SHP77 treated with DMSO at 0.1 percent for 48 hours (cell line): ENCODE data around the gene LCN12.
A peak's percentile ranks its signal among the peaks of the same experiment; 100 is the strongest.

ENCODE experiments used
- DNase-seq: peaks from one replicate; lab custom pipeline; 2025; lab: John Stamatoyannopoulos, UW

LCN12 gene

DNA sequence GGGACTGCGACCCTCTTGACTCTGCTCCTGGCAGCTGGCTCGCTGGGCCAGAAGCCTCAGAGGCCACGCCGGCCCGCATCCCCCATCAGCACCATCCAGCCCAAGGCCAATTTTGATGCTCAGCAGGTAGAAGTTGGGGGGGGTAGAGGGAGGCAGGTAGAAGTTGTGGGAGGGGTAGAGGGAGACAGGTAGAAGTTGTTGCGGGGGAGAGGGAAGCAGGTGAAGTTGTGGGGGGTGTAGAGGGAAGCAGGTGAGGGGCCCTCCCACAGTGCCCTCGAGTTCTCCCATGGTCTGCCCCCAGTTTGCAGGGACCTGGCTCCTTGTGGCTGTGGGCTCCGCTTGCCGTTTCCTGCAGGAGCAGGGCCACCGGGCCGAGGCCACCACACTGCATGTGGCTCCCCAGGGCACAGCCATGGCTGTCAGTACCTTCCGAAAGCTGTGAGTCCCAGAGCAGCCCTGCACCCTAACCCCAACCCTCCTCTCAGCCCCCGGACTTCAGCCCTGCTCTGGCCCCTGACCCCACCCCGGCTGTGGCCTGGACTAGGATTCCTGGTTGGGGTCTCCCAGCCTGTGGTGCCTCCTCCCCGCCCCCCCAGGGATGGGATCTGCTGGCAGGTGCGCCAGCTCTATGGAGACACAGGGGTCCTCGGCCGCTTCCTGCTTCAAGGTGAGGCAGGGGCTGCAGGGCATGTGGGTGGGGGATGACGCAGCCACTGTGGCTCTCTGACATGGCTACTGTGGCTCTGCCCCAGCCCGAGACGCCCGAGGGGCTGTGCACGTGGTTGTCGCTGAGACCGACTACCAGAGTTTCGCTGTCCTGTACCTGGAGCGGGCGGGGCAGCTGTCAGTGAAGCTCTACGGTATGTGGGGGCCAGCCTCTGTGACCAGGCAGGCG lies 6.5 kb upstream of the LCN12 start:
- DNase-seq: no peak

DNA sequence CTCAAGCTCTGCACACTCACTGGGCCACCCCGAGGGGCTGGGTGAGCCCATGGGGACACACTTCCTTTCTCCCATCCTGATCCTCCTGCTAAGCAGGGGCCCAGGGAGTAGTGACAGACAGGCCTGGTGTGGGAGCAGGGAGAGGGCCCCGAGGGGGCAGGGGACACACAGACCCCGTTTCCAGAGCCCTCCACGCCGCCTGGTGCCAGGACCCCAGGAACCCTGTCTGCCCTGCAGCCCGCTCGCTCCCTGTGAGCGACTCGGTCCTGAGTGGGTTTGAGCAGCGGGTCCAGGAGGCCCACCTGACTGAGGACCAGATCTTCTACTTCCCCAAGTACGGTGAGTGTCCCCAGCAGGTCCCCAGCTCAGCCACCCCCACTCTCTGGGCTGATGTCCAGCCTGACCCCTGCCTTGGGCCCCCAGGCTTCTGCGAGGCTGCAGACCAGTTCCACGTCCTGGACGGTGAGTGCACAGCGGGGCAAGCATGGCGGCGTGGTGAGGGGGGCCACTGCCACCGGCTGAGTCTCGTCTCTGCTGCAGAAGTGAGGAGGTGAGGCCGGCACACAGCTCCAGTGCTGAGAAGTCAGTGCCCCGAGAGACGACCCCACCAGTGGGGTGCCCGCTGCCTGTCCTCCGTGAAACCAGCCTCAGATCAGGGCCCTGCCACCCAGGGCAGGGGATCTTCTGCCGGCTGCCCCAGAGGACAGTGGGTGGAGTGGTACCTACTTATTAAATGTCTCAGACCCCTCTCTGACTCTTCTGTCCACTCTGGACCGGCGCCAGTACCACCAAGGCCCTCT lies 5.6 kb upstream of the LCN12 start:
- no peak for DNase-seq

DNA sequence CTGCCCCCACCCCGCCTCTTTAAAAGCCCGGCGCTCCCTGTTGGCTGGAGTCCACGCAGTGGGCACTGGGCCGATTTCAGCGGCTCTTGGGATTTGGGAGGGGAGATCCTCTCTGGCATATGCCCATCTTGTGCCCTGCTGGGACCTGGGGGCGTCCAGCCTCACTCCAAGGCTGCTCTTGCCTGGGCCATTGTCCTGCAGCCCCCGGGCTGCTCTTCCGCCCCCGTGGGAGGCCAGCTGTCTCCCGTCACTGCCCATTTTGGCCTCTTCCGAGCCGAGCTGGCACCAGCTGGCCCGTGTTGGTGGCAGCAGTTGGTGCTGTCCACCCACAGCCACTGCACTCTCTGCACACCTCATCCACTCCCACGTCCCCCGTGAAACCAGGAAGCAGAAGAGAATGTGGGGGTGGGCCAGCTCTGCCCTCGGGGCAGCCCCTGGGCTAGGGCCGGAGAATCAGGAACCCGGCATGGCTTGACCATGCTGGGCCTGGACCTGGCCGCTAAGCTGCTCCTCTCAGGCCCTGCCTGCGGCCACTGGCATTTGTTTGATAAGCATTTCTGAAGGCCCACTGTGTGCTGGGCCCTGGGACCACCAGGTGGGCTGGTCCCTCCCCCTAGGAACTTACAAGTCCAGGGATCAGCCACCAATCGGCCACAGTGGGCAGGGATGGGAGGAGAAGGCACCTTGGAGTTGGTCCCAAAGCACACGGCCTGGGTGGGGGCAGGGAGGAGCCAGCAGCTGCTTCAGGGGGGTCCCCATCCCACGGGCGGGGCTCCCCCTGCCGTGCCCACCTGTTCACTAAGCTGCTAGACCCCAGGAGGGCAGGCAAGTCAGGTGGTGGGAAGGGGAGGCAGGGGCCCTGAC lies 4.8 kb upstream of the LCN12 start:
- no peak for DNase-seq

DNA sequence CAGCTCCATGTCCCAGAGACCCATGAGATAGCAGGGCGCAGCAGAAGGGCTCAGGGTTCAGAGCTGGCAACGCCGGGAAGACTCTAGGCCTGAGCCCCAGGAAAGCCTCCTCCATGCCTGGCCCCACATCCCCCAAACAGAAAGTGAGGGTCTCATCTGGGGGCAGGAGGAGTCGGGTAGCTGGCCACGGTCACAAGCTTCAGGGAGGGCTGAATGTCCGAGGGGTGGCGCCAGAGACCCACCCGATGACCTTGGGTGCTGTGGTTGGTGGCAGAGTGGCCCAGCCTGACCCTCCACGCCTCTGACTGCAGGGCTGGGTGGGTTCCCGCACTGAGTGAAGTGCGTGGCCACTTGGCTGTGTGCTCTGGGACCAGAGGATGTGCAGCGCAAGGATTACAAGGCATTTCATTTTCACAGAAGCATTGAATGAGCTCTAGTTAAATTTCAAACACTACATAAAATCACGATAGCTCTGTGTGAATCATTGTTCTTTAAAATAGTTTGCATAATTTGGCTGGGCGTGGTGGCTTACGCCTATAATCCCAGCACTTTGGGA lies 4.0 kb upstream of the LCN12 start:
- DNase-seq: no peak

DNA sequence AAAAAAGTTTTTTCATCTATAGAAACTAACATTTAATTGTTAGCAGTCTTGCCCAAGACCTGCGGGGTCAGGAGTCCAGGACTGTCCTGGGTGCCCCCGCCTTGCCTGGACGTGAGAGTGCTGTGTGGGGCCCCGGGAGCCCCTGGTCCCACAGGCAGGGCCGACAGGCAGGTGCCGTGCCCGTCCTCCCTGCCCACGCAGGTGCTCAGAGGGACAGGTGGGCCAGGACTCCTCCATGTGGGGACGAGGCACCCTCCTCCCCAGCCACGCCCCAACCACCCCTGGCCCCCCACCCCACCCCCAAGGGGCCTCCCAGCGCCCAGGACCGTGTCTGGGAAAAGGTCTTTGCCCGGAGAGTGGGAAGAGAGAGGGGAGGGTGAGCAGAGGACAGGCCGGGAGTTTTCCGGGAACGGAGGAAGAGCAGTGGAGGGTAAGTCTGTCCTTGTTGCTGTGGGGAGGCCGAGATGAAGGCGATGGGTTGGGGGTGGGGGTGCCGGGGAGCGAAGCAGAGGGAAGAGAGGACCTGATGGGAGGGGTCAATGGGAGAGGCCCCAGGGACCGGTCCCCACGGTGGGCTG lies 2.7 kb upstream of the LCN12 start:
- no peak for DNase-seq

DNA sequence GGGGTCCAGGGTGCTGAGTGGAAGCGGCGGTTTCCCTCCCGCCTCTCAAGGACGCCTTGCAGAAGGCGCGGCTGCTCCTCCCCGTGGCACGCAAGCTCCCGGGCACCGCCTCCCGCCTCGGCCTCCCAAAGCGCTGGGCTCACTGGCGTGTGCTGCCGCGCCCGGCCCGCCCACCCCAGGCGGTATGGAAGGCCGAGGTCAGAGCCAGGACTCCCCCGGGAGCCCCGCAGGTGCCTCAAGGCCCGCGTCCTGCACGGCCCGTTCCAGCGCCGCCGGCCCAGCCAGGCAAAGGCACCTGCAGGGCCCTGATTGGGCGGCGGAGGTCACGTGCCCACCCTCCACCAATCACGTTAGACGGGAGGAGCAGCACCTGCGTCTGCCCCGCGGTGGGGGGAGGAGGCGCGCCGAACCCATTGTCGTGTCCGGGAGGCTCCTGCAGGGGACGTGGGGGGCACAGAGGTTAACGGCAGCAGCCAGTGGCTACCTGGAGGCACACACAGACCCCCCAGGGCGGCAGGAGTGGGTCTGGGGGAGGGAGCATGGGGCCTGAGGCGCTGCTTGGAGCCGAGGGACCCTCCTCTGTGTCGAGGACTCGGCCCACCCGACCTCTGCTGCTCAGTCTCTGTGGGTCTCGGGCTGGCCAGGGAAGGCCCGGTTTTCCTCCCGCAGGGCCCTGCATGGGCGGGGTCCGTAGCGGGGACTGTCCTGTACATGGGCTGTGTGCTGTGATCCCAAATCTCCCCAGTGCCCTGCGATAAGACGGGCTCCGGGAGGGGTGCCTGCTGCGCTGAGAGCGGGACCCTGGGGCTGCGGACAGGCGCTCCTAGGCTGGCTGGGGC lies 2.0 kb upstream of the LCN12 start:
- DNase-seq: peak; percentile 88

DNA sequence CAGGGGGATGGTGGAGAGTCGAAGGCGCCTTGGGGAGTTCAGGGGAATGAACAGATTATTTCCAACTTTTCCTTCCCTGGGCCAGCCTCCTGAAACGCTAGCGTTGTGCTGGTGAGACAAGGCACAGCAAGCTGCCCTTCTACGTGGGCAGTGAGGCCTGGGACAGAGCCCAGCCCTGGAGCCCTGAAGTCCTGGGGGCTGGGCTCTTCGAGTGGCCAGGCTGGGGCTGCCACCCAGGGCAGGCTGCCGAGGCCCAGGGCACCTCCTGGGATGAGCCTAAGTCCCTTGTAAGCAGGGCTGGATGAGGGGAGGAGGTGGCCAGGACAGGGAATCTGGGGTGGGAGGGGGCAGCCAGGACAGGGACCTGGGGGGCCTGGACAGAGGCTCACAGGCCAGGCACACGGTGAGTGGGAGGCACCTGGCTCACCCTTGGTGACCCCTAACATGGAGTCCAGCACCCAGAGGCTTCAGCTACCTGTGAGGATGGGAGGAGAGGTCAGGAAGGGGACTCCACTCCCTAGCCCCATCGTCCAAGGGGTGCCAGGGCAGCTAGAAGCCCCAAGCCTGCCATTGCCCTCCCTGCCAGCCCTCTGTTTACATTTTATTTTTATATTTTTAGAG lies 1.3 kb upstream of the LCN12 start:
- DNase-seq: no peak

DNA sequence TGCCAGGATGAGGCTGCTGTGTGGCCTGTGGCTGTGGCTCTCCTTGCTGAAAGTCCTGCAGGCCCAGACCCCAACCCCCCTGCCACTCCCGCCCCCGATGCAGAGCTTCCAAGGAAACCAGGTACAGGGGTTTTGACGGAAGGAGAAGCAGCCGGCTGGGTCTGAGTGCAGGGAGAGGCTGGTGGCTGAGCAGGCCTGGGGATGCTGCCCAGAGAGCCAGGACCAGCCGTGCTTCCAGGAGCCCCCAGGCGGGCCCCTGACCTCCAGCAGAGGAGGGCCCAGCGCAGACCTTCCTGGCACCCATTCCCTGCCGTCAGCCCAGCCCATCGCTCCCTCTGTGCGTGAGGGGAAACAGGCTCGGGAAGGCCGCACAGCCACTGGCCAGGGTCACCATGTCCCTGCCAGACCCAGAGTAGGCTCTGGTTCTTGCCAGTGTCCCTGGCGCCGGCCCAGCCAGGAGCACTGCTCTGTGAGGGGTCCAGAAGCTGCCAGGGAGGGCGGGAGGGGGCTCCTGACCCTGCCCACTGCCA lies 313 bp downstream of the LCN12 start:
- DNase-seq: no peak

DNA sequence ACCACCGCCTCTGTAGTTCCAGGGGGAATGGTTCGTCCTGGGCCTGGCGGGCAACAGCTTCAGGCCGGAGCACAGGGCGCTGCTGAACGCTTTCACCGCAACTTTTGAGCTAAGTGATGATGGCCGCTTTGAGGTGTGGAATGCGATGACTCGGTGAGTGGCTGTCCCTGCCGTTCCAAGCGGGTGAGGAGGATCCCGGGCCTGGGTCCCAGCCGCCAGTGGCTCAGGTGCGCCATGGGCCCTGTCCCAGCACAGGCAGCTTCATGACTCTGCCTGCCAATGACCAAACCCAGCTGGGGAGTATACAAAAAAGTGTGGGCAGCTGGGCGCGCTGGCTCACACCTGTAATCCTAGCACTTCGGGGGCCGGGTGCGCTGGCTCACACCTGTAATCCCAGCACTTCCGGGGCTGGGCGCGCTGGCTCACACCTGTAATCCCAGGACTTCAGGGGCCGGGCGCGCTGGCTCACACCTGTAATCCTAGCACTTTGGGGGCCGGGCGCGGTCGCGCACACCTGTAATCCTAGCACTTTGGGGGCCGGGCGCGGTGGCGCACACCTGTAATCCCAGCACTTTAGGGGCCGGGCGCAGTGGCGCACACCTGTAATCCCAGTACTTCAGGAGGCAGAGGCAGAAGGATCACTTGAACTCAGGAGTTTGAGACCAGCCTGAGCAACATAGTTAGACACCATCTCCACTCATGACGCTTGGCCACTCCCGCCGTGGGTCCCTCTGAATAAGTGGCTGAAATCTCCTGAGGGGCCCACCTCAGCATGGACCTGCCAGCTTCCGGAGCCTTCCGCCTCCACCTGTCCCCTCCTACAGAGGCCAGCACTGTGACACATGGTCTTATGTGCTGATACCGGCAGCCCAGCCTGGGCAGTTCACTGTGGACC lies 1.1 kb downstream of the LCN12 start:
- no peak for DNase-seq

DNA sequence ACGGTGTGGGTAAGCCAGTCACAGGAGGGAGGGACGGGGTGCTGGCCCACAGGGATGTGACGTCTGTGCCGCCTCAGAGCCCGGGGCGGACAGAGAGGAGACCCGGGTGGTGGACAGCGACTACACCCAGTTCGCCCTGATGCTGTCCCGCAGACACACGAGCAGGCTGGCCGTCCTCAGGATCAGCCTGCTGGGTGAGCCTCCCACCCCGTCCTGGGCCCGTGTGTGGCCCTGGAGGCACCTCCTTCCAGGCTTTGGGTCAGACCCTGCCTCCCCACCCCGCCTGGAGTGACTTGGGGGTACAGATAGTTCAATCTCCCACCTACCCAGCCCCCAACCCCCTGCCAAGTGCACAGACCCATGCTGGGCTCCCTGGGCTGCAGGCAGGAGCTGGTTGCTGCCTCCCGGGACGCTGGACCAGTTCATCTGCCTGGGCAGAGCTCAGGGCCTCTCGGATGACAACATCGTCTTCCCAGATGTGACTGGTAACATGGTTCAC lies 1.7 kb downstream of the LCN12 start:
- no peak for DNase-seq

DNA sequence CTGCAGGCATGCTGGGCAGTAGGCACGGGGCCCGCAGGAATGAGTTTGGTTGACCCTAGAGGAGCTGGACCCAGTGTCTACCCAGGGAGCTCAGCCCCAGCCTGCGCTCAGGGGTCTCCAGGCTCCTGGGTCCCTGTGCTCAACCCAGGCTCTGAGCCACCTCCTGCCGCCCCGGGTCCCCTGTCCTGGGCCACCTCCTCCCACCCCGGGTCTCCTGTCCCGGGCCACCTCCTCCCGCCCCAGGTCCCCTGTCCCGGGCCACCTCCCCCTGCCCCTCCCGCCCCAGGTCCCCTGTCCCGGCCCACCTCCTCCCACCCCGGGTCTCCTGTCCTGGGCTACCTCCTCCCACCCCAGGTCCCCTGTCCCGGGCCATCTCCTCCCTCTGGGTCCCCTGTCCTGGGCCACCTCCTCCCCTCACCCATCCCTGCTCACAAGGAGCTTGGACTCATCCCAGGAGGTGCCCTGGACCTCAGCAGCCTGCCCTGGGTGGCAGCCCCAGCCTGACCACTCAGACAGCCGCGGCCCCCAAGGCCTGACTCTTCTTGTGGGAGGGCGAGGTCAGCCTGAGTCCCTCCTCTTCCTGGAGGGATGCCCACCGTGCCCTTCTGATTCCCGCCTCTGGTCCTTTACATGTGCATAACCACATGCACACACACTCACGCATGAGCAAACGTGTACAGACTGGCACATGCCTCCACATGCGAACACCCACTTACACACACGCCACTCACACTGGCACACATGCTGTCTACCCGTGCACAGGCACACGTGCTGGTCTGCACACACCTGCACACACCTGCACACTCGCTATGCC lies 2.4 kb downstream of the LCN12 start:
- DNase-seq: no peak

DNA sequence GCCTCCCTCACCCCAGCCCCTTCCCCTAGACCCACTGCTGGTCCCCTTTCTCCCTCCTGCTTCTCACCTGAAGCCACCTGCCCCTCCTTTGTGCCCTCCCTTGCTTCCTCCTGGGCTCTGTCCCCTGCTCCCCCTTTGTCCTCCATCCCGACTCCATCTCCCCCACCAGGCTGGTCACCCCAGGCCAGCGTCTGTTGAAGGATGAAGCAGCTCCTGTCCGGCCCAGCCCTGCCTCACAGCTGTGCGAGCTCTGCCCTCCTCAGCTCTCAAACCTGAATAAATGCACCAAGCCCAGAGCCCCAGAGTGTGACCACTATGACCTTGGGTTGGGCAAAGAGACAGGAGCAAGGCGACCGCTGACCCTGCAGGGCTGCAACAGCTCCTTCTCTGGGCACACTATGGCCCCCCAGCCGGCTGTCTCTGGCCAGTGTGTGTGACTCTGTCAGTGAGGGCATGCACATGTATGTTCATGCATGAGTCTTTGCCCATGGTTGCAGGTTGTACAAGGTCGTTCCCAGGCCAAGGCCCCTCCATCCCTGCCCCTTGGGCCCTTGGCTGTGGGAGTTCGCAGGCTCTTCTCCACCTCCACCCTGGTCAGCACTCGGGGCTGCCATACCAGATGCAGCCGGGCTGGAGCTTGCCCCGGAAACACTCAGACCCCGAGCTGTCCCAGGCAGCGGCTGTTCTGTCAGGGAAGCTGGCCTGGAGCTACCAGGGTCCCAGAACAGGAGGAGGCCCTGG lies 3.3 kb downstream of the LCN12 start:
- no peak for DNase-seq

DNA sequence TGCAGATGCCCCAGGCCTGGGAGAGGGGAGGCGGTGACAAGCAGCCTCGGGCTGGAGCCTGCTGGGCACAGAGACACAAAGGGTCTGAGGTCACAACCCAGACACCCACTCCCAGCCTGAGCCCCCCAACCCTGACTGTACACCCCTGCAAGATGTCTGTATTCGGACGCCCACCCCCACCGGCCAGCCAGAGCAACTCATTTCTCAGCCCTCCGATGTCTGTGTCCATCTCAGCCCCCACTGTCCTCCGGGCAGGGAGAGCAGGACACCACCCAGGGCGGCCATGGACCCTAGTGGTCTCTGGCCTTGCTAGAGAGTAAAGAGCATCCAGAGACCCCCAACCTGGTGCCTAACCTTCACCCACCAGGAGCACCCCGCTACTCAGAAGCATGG lies 3.9 kb downstream of the LCN12 start:
- DNase-seq: no peak

DNA sequence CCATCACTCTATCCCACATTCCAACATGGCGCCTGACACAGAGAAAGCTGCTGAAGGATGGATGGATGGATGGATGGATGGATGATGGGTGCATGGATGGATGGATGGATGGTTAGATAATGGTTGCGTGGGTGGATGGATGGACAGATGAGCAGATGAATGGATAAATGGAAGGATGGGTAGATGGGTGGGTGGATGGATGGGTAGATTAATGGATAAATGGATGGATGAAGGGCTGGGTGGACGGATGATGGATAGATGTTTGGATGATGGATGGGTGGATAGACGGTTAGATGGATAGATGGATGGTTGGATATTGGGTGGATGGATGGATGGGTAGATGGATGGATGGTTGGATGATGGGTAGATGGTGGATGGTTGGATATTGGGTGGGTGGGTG lies 4.5 kb downstream of the LCN12 start:
- no peak for DNase-seq

DNA sequence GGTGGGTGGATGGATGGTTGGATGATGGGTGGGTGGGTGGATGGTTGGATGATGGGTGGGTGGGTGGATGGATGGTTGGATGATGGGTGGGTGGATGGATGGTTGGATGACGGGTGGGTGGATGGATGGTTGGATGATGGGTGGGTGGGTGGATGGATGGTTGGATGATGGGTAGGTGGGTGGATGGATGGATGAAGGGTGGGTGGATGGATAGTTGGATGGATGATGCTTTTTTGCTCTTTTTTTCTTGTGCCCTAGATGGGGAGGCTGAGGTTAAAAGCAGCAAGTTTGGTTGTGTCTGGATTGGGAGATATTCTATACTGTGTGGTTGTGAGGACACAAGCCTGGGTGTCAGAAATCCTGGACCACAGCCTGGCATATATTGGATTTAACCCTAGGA lies 5.4 kb downstream of the LCN12 start:
- no peak for DNase-seq

DNA sequence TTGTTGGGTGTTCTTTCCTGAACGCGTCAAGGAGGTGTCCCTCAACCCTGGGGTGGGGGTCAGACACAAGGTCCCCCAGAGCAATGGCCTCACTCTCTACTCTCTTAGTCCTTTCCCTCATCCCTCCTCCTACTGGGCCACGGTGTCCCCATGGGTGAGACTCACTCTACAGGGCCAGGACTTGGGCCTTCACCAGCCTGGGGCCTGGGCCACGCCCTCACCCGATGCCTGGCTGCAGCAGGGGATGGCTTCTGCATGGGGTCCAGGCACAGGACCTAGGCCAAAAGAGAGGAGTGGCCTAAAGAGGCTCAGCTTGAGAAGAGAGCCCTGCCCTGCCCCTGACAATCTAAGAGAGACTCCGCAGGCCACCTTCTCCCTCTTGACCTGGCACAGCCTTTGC lies 5.8 kb downstream of the LCN12 start:
- DNase-seq: no peak

DNA sequence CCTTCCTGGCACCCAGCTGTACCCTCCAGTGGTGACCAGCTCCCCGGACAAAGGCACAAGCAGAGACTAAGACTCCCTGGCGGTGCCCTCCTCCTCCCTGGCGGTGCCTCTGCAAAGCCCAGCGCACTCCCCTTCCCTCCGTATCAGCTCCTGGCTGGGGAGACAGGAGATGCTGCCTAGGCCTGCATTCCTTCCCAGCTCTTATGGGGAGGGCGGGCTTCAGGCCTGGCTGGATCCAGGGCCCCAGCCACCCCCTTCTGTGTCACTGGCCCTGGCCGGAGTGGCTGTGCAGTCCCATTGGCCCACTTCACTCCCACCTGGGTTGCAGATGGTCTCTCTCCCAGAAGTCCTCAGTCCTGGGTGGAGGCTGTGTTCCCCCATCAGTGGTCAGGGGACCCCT lies 6.4 kb downstream of the LCN12 start:
- DNase-seq: no peak
